ENCODE results near the gene CMTM3.

The CMTM3 gene

GRCh38 chr16:66662445-66663194 lies 58.1 kb downstream of the CMTM3 start:
- DNase-seq (ENCODE audit: low spot score): no peak
